Measurements from ENCODE around the gene SKIDA1.

The SKIDA1 gene

GRCh38 chr10:21501731-21502347 is 23.6 kb downstream of the SKIDA1 start:
- DNase-seq (ENCODE audit: low read depth in 2 of 2), result no peak

GRCh38 chr10:21501091-21501490 is 24.4 kb downstream of the SKIDA1 start:
- no peak for DNase-seq (ENCODE audit: low read depth in 2 of 2)

GRCh38 chr10:21500578-21500910 is 24.9 kb downstream of the SKIDA1 start:
- no peak for DNase-seq (ENCODE audit: low read depth in 2 of 2)

- DNase-seq (ENCODE audit: low read depth in 2 of 2), result no peak
These were observed 25.5 kb downstream of the SKIDA1 start for GRCh38 chr10:21499701-21500577.

- DNase-seq (ENCODE audit: low read depth in 2 of 2), result no peak
These were observed 26.5 kb downstream of the SKIDA1 start for GRCh38 chr10:21498986-21499385.

- no peak for DNase-seq (ENCODE audit: low read depth in 2 of 2)
These were observed 27.1 kb downstream of the SKIDA1 start for GRCh38 chr10:21498377-21498776.

- DNase-seq (ENCODE audit: low read depth in 2 of 2), result no peak
These were observed 28.2 kb downstream of the SKIDA1 start for GRCh38 chr10:21497177-21497807.

GRCh38 chr10:21496343-21497176 is 28.9 kb downstream of the SKIDA1 start:
- DNase-seq (ENCODE audit: low read depth in 2 of 2), result peak in 1 of 2 donors; percentile 43

- DNase-seq (ENCODE audit: low read depth in 2 of 2), result peak; percentile 65 to 78
These were observed 29.6 kb downstream of the SKIDA1 start for GRCh38 chr10:21495752-21496342.

GRCh38 chr10:21495002-21495751 is 30.3 kb downstream of the SKIDA1 start:
- no peak for DNase-seq (ENCODE audit: low read depth in 2 of 2)

- no peak for DNase-seq (ENCODE audit: low read depth in 2 of 2)
These were observed 31.1 kb downstream of the SKIDA1 start for GRCh38 chr10:21494191-21495001.

- DNase-seq (ENCODE audit: low read depth in 2 of 2), result no peak
These were observed 31.7 kb downstream of the SKIDA1 start for GRCh38 chr10:21493784-21494183.

- DNase-seq (ENCODE audit: low read depth in 2 of 2), result no peak
These were observed 33.1 kb downstream of the SKIDA1 start for GRCh38 chr10:21492421-21492820.

- DNase-seq (ENCODE audit: low read depth in 2 of 2), result no peak
These were observed 34.8 kb downstream of the SKIDA1 start for GRCh38 chr10:21490711-21491105.

- DNase-seq (ENCODE audit: low read depth in 2 of 2), result no peak
These were observed 35.3 kb downstream of the SKIDA1 start for GRCh38 chr10:21490028-21490710.

- DNase-seq (ENCODE audit: low read depth in 2 of 2), result no peak
These were observed 36.5 kb downstream of the SKIDA1 start for GRCh38 chr10:21488957-21489446.

- no peak for DNase-seq (ENCODE audit: low read depth in 2 of 2)
These were observed 37.1 kb downstream of the SKIDA1 start for GRCh38 chr10:21488246-21488956.

- no peak for DNase-seq (ENCODE audit: low read depth in 2 of 2)
These were observed 37.9 kb downstream of the SKIDA1 start for GRCh38 chr10:21487416-21488180.

Data from stimulated activated CD8-positive, alpha-beta memory T cell treated with anti-CD3 and anti-CD28 coated beads, Interleukin-7, amount 100 ng/mL, for 4 hours (primary cell).